ENCODE data around the gene FXN. TPM values are rescaled to one million over a fixed set of nuclear protein-coding genes. Genes with fewer than 3 reads are reported as not detected.

The FXN gene
- total and polyA plus RNA-seq, 4 donors: 3.6 to 13.5 (median 10.6) TPM

DNA sequence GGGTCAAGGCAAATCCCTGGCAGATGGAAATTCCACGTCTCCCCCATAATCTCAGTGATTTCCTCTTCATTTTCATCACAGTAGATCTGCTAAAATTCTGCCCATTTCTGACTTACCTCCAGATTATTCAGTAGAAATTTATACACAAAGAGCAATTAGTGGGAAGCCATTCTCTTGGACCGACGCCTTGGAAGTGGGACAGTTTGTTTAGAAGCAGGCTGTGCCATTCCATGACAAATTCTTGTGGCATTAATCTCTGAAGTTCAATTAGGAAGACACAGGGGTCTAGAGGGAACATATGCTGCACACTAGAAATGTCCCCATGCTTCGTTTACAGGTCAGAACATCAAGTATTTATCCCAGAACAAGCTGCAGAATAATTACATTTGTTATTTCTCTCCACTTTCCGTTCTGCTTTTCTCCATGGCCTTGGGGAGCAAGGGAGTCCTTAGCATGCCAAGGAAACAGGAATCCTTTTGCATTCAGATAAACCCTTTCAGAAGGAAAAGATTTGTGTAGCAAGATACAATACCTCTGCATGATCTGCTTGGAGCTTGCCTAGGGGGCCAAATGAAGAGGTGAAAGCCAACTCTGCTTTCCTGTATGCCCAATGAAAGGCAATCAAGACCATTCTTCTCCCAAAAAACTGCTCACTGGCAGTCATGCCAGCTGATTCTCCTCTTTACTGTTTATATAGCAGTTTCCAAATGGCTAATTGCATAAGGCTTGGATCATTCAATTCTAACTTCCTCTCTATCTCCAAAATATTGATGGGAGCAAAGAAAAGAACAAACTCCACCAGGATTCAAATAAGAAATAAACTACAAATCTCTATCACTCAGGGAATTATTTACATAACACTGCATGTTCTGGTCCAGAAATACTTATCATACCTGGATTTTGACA, 19.1 kb upstream of the FXN start:
- WGBS, 2 donors: 73 to 79% methylated on average over 5 of the region's 5 CpGs
- Histone ChIP-seq H3K27me3 (ENCODE audit: control insufficient read depth in 3 of 3, insufficient read depth in 3 of 3, low read length in 2 of 3) (no peaks in the 10 kb centered on the region), H3K9ac (ENCODE audit: insufficient read depth in 1 of 2, low read length in 2 of 2) (no peak overlapping the region), H3K4me3 (no peak overlapping the region), H3K9me3 (ENCODE audit: control insufficient read depth in 4 of 4, insufficient read depth in 3 of 4, low read length in 3 of 4) (no peaks in the 10 kb centered on the region), H3K27ac (ENCODE audit: low read depth in 1 of 2, low read length in 1 of 2) (no peak overlapping the region), H3K4me1 (ENCODE audit: control insufficient read depth in 5 of 5, insufficient read depth in 5 of 5, low read length in 5 of 5) (peaks cover 0 to 10% (median 0%) of the 10 kb centered on the region in 5 donors), H3K36me3 (ENCODE audit: control insufficient read depth in 4 of 4, insufficient read depth in 4 of 4, low read length in 4 of 4) (no peaks in the 10 kb centered on the region)
- TF ChIP-seq, protein P1, sequence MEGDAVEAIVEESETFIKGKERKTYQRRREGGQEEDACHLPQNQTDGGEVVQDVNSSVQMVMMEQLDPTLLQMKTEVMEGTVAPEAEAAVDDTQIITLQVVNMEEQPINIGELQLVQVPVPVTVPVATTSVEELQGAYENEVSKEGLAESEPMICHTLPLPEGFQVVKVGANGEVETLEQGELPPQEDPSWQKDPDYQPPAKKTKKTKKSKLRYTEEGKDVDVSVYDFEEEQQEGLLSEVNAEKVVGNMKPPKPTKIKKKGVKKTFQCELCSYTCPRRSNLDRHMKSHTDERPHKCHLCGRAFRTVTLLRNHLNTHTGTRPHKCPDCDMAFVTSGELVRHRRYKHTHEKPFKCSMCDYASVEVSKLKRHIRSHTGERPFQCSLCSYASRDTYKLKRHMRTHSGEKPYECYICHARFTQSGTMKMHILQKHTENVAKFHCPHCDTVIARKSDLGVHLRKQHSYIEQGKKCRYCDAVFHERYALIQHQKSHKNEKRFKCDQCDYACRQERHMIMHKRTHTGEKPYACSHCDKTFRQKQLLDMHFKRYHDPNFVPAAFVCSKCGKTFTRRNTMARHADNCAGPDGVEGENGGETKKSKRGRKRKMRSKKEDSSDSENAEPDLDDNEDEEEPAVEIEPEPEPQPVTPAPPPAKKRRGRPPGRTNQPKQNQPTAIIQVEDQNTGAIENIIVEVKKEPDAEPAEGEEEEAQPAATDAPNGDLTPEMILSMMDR (IDR thresholded peaks at IDR 0.05; ENCODE audit: control extremely low read depth, extremely low read depth): no peak
- no peak for DNase-seq
- ATAC-seq (ENCODE audit: insufficient read depth, low FRiP score): no peak

GRCh38 chr9:69018737-69019136, 16.8 kb upstream of the FXN start:
- Histone ChIP-seq H3K27ac (ENCODE audit: low read depth in 1 of 2, low read length in 1 of 2) (no peak overlapping the region), H3K4me3 (no peak overlapping the region), H3K27me3 (ENCODE audit: control insufficient read depth in 3 of 3, insufficient read depth in 3 of 3, low read length in 2 of 3) (no peaks in the 10 kb centered on the region), H3K9me3 (ENCODE audit: control insufficient read depth in 4 of 4, insufficient read depth in 3 of 4, low read length in 3 of 4) (no peaks in the 10 kb centered on the region), H3K36me3 (ENCODE audit: control insufficient read depth in 4 of 4, insufficient read depth in 4 of 4, low read length in 4 of 4) (no peaks in the 10 kb centered on the region), H3K4me1 (ENCODE audit: control insufficient read depth in 5 of 5, insufficient read depth in 5 of 5, low read length in 5 of 5) (peaks cover 0 to 10% (median 0%) of the 10 kb centered on the region in 5 donors), H3K9ac (ENCODE audit: insufficient read depth in 1 of 2, low read length in 2 of 2) (no peak overlapping the region)
- no peak for DNase-seq
- ATAC-seq (ENCODE audit: insufficient read depth, low FRiP score): no peak
- WGBS, 2 donors: 71 to 72% methylated on average over 5 of the region's 5 CpGs
- TF ChIP-seq, protein P1 (IDR thresholded peaks at IDR 0.05; ENCODE audit: control extremely low read depth, extremely low read depth): no peak

DNA sequence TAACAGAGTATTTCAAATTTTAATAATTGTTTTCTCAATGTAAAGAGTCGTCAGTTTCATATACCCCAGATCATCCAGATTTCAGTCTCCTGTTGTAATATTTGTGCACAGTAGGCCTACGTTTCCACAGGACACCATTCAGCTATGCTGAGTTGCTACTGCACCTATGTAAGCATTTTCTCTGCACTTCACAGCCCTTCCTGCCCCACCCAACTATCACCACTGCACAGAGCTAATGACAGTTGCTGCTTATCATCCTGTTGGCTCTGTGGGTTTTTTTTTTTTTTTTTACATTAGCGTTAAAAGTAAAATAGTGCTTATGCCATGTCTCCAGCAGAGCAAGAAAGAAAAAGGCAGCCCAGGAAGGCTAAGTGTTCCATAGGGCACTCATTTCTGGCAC, 15.7 kb upstream of the FXN start:
- Histone ChIP-seq H3K36me3 (ENCODE audit: control insufficient read depth in 4 of 4, insufficient read depth in 4 of 4, low read length in 4 of 4) (no peaks in the 10 kb centered on the region), H3K4me3 (no peak overlapping the region), H3K27me3 (ENCODE audit: control insufficient read depth in 3 of 3, insufficient read depth in 3 of 3, low read length in 2 of 3) (no peaks in the 10 kb centered on the region), H3K4me1 (ENCODE audit: control insufficient read depth in 5 of 5, insufficient read depth in 5 of 5, low read length in 5 of 5) (peaks cover 0 to 10% (median 0%) of the 10 kb centered on the region in 5 donors), H3K9ac (ENCODE audit: insufficient read depth in 1 of 2, low read length in 2 of 2) (no peak overlapping the region), H3K9me3 (ENCODE audit: control insufficient read depth in 4 of 4, insufficient read depth in 3 of 4, low read length in 3 of 4) (no peaks in the 10 kb centered on the region), H3K27ac (ENCODE audit: low read depth in 1 of 2, low read length in 1 of 2) (no peak overlapping the region)
- no peak for ATAC-seq (ENCODE audit: insufficient read depth, low FRiP score)
- DNase-seq: no peak
- 27 to 44% methylated on average over 3 of the region's 3 CpGs for WGBS, 2 donors
- TF ChIP-seq, protein P1 (IDR thresholded peaks at IDR 0.05; ENCODE audit: control extremely low read depth, extremely low read depth): no peak
